Measurements from ENCODE around the gene ROBO3.

The ROBO3 gene

GRCh38 chr11:124865181-124865901 is at the start of gene ROBO3:
TSS of gene ROBO3 (plus strand) at chr11:124865432. CDS start at chr11:124865578, 146 bp downstream.
- no peak for DNase-seq (ENCODE audit: low read depth in 3 of 3)

DNA sequence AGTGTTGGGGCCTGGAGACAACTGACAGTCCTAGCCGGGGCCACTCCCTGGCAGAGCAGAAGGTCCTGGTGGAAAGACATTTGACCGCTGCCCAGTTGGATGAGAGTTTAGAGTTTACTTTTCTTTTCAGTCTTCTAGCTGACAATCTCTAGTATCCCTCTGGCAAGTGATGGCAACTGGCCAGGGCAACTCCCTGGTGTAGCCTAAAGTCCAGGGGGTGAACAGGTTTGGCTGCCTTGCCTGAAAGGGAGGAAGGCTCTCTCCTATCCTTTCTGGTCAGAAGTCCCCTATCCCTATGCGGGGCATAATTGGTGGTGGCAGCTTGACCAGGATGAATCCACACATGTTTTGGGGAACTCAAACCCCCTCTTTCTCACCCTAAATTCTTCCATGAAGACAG is 48.2 kb upstream of the ROBO3 start:
- DNase-seq (ENCODE audit: low read depth in 3 of 3) = no peak

- DNase-seq (ENCODE audit: low read depth in 3 of 3) = no peak
Observed at GRCh38 chr11:124821995-124822730, 43.1 kb upstream of the ROBO3 start.

GRCh38 chr11:124823512-124824376 is 41.5 kb upstream of the ROBO3 start:
- no peak for DNase-seq (ENCODE audit: low read depth in 3 of 3)

- no peak for DNase-seq (ENCODE audit: low read depth in 3 of 3)
Observed at GRCh38 chr11:124825876-124826275, 39.4 kb upstream of the ROBO3 start.

DNA sequence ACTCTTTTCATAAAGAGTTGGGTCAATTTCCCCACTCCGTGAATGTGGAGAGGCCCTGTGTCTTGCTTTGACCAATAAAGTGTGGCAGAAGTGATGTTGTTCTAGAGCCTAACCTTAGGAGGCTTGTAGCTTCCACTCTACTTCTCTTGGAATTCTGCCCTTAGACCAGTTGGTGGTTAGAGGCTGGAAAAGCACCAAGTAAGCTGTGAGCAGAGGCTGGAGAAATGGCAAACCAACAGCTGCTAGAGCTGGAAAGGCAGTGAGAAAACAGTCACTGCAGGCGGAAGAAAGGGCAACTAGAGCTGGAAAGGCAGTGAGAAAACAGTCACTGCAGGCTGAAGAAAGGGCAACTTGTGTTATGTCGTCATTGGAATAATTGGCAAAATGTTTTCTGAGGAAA is 35.2 kb upstream of the ROBO3 start:
- DNase-seq (ENCODE audit: low read depth in 3 of 3) = no peak

- DNase-seq (ENCODE audit: low read depth in 3 of 3) = no peak
Observed at GRCh38 chr11:124830749-124831148, 34.5 kb upstream of the ROBO3 start.

DNA sequence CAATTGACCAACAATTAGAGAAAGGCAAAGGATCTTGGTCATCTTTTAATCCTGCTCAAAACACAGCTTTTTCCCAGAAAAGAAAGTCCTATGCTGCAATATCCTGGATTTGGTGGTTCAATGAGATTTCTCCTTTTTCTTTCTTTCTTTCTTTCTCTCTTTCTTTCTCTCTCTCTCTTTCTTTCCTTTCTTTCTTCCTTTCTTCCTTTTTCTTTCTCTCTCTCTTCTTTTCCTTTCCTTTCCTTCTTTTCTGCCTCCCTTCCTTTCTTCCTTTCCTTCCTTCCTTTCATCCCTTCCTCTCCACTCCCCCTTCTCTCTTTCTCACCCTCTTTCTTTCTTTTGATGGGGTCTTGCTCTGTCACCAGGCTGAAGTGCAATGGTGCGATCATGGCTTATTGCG is 33.3 kb upstream of the ROBO3 start:
- no peak for DNase-seq (ENCODE audit: low read depth in 3 of 3)

DNA sequence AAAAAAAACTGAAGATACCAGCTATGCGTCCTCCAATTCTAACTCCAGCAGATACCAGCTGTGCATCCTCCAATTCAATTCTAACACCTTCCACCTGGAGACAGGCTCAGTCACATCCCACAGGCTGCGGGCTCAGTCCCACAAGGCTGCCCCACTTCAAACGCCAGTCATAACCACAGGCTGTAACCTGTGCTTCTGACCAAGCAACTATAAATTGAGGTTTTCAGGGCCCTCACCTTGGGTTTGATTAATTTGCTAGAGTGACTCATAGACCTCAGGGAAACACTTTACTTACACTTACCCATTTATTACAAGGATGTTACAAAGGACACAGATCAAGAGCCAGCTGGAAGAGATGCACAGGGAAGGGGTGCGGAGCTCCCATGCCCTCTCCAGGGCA is 32.7 kb upstream of the ROBO3 start:
- DNase-seq (ENCODE audit: low read depth in 3 of 3) = no peak

DNA sequence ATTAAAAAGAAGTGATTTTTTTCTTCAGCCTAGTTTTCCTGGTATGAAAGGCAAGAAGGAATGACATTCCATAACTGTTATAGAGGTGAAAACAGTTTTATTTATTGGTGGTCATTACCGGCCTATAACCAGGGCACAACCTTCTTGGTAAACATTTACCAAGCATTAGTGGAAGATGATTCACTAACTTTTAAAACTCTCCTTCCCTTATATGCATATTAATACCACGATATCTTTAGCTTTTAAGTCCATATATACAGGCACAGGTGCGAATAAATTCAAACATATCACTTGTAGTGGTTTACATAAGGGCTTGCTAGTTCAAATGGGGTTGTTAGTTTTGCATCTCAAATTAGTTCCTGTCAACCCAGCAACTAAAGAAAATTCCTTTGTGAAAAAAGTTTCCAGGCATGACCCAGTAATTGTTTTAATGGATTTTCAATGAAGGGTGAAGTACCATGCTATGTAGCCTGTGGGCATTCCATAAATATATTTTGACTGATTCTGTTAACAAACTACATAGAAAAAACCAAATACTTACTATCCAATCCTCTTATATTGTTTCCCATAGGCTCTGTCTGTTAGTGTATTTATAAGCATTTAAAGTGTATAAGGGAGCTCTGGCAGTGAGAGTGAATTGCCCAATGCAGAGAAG is 30.6 kb upstream of the ROBO3 start:
- DNase-seq (ENCODE audit: low read depth in 3 of 3) = no peak

GRCh38 chr11:124835918-124836317 is 29.3 kb upstream of the ROBO3 start:
- DNase-seq (ENCODE audit: low read depth in 3 of 3) = no peak

DNA sequence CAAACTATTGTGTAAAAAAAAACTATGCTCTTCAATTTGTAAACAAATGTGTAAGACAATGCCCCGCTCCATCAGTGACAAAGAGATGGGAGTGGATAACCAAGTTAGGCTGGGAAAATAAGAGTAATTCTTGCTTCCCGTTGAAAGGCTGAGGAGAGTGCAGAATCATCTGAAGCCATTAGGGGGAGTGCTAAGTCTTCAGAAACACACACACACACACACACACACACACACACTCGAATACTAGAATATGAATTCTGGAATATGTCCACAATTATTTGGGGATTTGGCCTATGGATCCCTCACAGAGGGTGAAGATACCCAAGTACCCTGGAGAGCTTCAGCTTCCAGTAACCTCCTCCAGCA is 27.8 kb upstream of the ROBO3 start:
- no peak for DNase-seq (ENCODE audit: low read depth in 3 of 3)

DNA sequence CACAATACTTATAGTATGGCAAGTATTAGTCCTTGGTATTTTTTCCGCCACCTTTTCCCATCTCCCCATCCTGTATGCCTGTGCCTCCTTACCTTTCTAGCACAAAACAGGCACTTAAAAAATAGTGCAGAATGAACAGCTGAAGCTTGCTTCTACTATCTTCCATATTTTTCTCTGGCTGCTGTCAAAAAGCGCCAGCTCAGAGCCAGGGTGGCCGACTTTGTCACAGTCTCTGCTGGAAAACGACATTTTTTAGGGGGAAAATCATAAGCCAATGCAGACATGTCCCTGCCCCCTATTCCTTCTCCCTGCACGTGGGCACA is 26.5 kb upstream of the ROBO3 start:
- DNase-seq (ENCODE audit: low read depth in 3 of 3) = no peak

DNA sequence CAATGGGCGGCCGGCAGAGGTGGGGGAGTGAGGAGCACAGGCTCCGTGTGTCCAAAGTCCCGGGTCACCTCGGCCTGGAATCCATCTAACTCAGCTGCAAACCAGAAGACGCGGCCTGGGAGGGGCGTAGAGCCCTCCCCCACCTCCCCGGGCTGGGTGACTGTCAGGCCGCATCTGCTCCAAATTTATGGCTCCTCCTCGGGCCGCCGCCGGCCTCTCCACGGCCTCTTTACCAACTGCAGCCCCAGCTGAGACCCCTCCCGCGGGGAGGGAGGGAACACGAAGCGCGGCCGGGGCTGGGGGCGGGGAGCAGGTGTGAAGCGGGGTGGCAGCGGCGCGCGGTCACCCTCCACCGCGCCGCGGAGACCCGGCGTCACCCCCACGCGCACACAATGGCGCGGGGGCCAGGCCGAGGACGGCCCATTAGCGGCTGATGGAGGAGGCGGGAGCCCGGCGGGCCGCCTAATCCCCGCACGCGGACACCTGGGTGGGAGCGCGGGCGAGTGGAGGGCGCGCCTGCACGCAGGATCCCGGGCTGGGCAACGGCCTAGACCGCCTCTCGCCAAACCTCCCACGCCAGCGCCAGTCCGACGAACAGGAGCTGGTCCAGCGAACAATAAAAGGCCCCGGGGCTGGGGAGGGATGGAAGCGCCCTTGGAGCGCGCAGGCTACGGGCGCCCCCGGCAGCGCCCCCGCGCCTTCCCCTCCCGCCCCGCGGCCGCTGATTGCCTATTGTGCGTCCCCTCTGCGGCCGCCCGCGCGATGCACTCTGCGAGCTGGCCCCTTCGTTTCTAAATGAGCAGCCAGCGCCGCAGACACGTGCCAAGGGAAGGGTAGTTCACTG is 25.9 kb upstream of the ROBO3 start:
- DNase-seq (ENCODE audit: low read depth in 3 of 3) = no peak

DNA sequence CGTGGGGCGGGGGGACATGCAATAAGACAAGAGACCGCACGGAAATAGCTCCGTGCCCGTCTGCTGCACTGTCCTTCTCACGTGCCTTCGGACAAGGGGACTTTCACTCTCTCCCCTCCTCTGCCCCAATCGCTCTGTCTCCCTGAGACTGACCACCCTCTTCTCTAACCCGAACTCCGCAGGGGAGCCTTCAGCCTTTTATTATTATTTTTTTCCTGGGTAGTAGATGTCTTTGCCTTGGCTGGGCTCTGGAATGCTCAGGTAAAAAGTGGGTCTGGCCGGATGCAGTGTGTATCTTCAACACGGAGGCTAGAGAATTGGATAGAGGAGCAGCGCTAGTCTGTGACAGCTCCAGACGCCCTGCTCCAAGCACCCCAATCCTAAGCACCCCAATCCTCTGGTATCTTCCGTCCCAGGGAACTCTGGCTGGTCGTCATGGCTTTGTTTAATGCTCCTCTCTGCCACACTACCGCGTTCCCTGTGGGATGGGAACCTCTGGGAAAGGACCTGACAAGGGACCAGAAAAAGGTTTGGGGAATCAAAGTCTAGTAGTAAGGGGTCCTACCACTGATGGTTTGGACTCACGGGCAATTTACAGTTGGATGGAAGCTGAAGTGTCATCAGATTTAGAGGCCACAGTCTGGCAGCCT is 25.1 kb upstream of the ROBO3 start:
- no peak for DNase-seq (ENCODE audit: low read depth in 3 of 3)

GRCh38 chr11:124840666-124841065 is 24.6 kb upstream of the ROBO3 start:
- no peak for DNase-seq (ENCODE audit: low read depth in 3 of 3)

DNA sequence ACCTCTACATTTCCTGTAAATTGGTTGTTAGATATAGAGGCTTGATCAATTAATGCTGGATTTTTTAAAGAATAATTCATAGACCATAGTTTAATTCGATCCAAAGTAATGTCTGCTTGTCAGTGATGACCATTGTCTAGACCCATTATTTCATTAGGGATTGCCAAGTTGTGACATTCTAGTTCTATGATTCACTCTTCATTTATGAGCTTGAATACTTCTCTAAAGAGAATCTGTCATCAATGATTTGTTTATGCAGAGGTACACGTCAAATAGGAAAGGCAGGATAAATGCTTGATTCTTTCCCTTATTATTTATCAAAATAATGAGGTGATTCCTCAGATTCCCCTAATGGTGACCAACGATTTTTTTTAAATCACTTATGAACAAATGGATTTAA is 24.0 kb upstream of the ROBO3 start:
- no peak for DNase-seq (ENCODE audit: low read depth in 3 of 3)

- no peak for DNase-seq (ENCODE audit: low read depth in 3 of 3)
Observed at GRCh38 chr11:124841840-124842239, 23.4 kb upstream of the ROBO3 start.

DNA sequence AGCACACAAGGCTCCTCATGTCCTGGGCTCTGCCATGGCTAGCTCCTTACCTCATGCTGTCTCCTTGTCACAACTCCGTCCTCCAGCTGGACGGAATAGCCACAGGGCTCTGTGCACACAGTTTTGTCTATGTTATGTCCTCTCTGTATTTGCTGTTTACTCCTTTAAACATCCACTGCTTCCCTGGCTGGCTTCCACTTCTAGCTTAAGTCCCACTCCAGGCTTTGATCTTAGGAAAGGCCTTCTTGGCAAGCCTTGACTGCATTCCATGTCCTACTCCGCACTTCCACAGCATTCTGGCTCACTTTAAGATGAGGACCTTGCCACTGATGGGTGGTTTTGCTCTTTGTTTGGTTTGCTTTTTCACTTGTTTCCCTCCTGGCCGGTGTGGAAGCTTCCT is 22.9 kb upstream of the ROBO3 start:
- DNase-seq (ENCODE audit: low read depth in 3 of 3) = no peak

GRCh38 chr11:124843616-124843910 is 21.7 kb upstream of the ROBO3 start:
- no peak for DNase-seq (ENCODE audit: low read depth in 3 of 3)

- no peak for DNase-seq (ENCODE audit: low read depth in 3 of 3)
Observed at GRCh38 chr11:124844664-124845079, 20.6 kb upstream of the ROBO3 start.
